WTC11 (cell line): Measurements from ENCODE around the gene RPTOR.
A peak's percentile ranks its signal among the peaks of the same experiment; 100 is the strongest.

ENCODE experiments used
- KAT7 ChIP-seq: sonication (generic); formaldehyde crosslinking; IDR thresholded peaks from 2 replicates; pipeline ENCODE4 v1.8.1; 2023; ENCODE audit warnings: missing genetic modification reagents, mild to moderate bottlenecking, borderline replicate concordance
- MYBL2 ChIP-seq: sonication (generic); formaldehyde crosslinking; IDR thresholded peaks from 2 replicates; pipeline ENCODE4 v1.8.1; 2023; ENCODE audit warnings: mild to moderate bottlenecking, moderate library complexity, missing genetic modification reagents
- NFYB ChIP-seq: sonication (generic); formaldehyde crosslinking; conservative IDR thresholded peaks from 2 replicates; pipeline ENCODE4 v1.8.0; 2022; ENCODE audit warnings: low read depth, missing genetic modification reagents
- NR1H2 ChIP-seq: sonication (generic); formaldehyde crosslinking; IDR thresholded peaks from 2 replicates; pipeline ENCODE4 v1.9.0; 2021; ENCODE audit warnings: mild to moderate bottlenecking, moderate library complexity, missing genetic modification reagents
- SP1 ChIP-seq: sonication (generic); formaldehyde crosslinking; conservative IDR thresholded peaks from 2 replicates; pipeline ENCODE4 v1.8.1; 2022; ENCODE audit warnings: missing genetic modification reagents
- TCF7 ChIP-seq: sonication (generic); formaldehyde crosslinking; IDR thresholded peaks from 2 replicates; pipeline ENCODE4 v1.8.0; 2022; ENCODE audit warnings: mild to moderate bottlenecking, low read depth, missing genetic modification reagents, moderate library complexity
- ZNF121 ChIP-seq: sonication (generic); formaldehyde crosslinking; IDR thresholded peaks from 2 replicates; pipeline ENCODE4 v1.8.0; 2023; ENCODE audit warnings: missing genetic modification reagents
- TF ChIP-seq, protein P1 (sequence below): fragments of 200-600 bp; IDR thresholded peaks from 2 replicates; pipeline ENCODE4 v1.8.0; 2022; ENCODE audit warnings: antibody characterized with exemption
- TF ChIP-seq, protein P2 (sequence below): sonication (generic); formaldehyde crosslinking; IDR thresholded peaks from 2 replicates; pipeline ENCODE4 v1.8.0; 2022; ENCODE audit warnings: mild to moderate bottlenecking, missing genetic modification reagents

DNA sequence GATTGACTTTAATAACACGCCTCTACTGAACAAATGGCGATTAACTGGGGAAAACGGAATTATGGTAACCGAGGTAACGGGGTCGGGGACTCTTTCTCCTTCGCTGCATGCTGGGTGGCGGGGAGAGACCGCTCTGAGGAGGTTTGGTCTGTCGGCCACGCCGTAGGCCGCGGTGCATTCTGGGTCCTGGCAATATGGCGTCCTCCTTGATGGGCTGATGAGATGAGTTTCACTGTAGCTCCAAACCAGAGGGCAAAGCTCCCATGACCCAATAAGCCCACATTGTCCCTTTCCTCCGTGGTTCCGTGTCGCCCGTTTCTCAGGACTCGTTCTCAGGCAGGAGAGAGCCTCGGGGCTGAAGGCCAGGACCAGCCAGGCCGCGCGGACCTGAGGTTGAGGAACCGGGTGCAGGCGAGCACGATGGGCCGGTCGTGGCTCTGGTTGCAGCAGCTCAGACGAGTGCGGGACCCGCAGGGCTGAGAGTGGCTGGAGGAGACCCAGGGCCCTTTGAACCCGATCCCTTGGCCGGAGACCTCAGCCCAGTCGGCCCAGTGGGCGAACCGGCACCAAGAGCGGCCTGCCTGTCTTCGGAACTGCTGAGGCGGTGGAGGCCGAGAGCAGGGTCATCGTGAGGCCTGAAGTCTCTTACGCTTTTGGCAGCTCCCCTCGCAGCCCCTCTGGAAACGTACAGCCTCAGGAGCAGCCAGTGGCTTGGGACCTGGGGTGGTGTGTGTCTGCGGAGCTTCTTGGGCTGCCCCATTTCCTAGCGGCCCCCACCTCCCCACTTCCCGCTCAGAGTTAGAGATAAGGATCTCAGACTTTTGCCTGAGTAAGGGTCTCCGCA lies at the start of gene RPTOR:
- TF ChIP-seq SP1 (CRISPR knock-in tag) = peak; percentile 79
- TF ChIP-seq NR1H2 (CRISPR knock-in tag) = no peak
- TF ChIP-seq KAT7 = no peak
- TF ChIP-seq MYBL2 = peak; percentile 86
- TF ChIP-seq, protein P1, sequence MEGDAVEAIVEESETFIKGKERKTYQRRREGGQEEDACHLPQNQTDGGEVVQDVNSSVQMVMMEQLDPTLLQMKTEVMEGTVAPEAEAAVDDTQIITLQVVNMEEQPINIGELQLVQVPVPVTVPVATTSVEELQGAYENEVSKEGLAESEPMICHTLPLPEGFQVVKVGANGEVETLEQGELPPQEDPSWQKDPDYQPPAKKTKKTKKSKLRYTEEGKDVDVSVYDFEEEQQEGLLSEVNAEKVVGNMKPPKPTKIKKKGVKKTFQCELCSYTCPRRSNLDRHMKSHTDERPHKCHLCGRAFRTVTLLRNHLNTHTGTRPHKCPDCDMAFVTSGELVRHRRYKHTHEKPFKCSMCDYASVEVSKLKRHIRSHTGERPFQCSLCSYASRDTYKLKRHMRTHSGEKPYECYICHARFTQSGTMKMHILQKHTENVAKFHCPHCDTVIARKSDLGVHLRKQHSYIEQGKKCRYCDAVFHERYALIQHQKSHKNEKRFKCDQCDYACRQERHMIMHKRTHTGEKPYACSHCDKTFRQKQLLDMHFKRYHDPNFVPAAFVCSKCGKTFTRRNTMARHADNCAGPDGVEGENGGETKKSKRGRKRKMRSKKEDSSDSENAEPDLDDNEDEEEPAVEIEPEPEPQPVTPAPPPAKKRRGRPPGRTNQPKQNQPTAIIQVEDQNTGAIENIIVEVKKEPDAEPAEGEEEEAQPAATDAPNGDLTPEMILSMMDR = no peak
- 0 out of 2 replicates have a peak, but pooled peaks have one; percentile 34 for TF ChIP-seq TCF7 (CRISPR knock-in tag)
- TF ChIP-seq NFYB = 0 out of 2 replicates have a peak, but pooled peaks have one; percentile 26
- no peak for TF ChIP-seq ZNF121 (CRISPR knock-in tag)
- TF ChIP-seq, protein P2, sequence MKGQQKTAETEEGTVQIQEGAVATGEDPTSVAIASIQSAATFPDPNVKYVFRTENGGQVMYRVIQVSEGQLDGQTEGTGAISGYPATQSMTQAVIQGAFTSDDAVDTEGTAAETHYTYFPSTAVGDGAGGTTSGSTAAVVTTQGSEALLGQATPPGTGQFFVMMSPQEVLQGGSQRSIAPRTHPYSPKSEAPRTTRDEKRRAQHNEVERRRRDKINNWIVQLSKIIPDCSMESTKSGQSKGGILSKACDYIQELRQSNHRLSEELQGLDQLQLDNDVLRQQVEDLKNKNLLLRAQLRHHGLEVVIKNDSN (CRISPR knock-in tag) = no peak
